ENCODE measurements around the gene PCDHB5. TPM values are rescaled to one million over a fixed set of nuclear protein-coding genes. Genes with fewer than 3 reads are reported as not detected.
"Not testable (repeated sequence)": the region's sequence is repeated elsewhere in the genome, so short reads cannot be mapped to it uniquely, and the experiment has no call there.

Gene PCDHB5
- total RNA-seq, 1 donor from 2014 or later = 32.4 TPM

- H3K27ac Mint-ChIP-seq = peak overlapping the region; percentile 91
- no peaks in the 10 kb centered on the region for H3K4me1 Mint-ChIP-seq (ENCODE audit: low read depth)
- TF ChIP-seq CTCF (IDR thresholded peaks at IDR 0.05; ENCODE audit: unreplicated experiment) = no peak
- peaks cover 64% of the 10 kb centered on the region for H3K36me3 Mint-ChIP-seq (ENCODE audit: insufficient read depth)
- no peak for DNase-seq (ENCODE audit: low spot score, unreplicated experiment)
- H3K9me3 Mint-ChIP-seq (ENCODE audit: low read depth) = peaks cover 34% of the 10 kb centered on the region
- H3K27me3 Mint-ChIP-seq = no peaks in the 10 kb centered on the region
- H3K4me3 Mint-ChIP-seq (ENCODE audit: low read depth) = peak overlapping the region; percentile 38
These were observed 33.9 kb upstream of the PCDHB5 start for GRCh38 chr5:141101059-141101458.

GRCh38 chr5:141102070-141102469, 32.9 kb upstream of the PCDHB5 start:
- H3K4me1 Mint-ChIP-seq (ENCODE audit: low read depth); H3K27me3 Mint-ChIP-seq; DNase-seq (ENCODE audit: low spot score, unreplicated experiment); H3K4me3 Mint-ChIP-seq (ENCODE audit: low read depth): not testable (repeated sequence)
- peak overlapping the region; percentile 91 for H3K27ac Mint-ChIP-seq
- H3K36me3 Mint-ChIP-seq (ENCODE audit: insufficient read depth) = peaks cover 64% of the 10 kb centered on the region
- peaks cover 36% of the 10 kb centered on the region for H3K9me3 Mint-ChIP-seq (ENCODE audit: low read depth)

- not testable (repeated sequence) for H3K4me3 Mint-ChIP-seq (ENCODE audit: low read depth); H3K27me3 Mint-ChIP-seq; H3K27ac Mint-ChIP-seq; H3K4me1 Mint-ChIP-seq (ENCODE audit: low read depth); DNase-seq (ENCODE audit: low spot score, unreplicated experiment)
- Mint-ChIP-seq H3K36me3 (ENCODE audit: insufficient read depth) (peaks cover 65% of the 10 kb centered on the region), H3K9me3 (ENCODE audit: low read depth) (peaks cover 40% of the 10 kb centered on the region)
These were observed 32.5 kb upstream of the PCDHB5 start for GRCh38 chr5:141102471-141102870.

GRCh38 chr5:141105350-141105749, 29.7 kb upstream of the PCDHB5 start:
- TF ChIP-seq CTCF (IDR thresholded peaks at IDR 0.05; ENCODE audit: unreplicated experiment) = no peak
- Mint-ChIP-seq H3K36me3 (ENCODE audit: insufficient read depth) (peaks cover 63% of the 10 kb centered on the region), H3K4me1 (ENCODE audit: low read depth) (no peaks in the 10 kb centered on the region), H3K9me3 (ENCODE audit: low read depth) (peaks cover 45% of the 10 kb centered on the region), H3K27ac (peak overlapping the region; percentile 80), H3K27me3 (no peaks in the 10 kb centered on the region), H3K4me3 (ENCODE audit: low read depth) (no peak overlapping the region)
- no peak for DNase-seq (ENCODE audit: low spot score, unreplicated experiment)

- no peak for DNase-seq (ENCODE audit: low spot score, unreplicated experiment)
- Mint-ChIP-seq H3K27ac (no peak overlapping the region), H3K4me3 (ENCODE audit: low read depth) (no peak overlapping the region), H3K4me1 (ENCODE audit: low read depth) (no peaks in the 10 kb centered on the region), H3K36me3 (ENCODE audit: insufficient read depth) (peaks cover 59% of the 10 kb centered on the region), H3K9me3 (ENCODE audit: low read depth) (peaks cover 50% of the 10 kb centered on the region), H3K27me3 (no peaks in the 10 kb centered on the region)
- TF ChIP-seq CTCF (IDR thresholded peaks at IDR 0.05; ENCODE audit: unreplicated experiment) = no peak
These were observed 15.8 kb upstream of the PCDHB5 start for GRCh38 chr5:141119250-141119649.

- Mint-ChIP-seq H3K27me3 (no peaks in the 10 kb centered on the region), H3K36me3 (ENCODE audit: insufficient read depth) (peaks cover 46% of the 10 kb centered on the region), H3K27ac (peak within 1 kb of the TSS; percentile 85), H3K9me3 (ENCODE audit: low read depth) (peaks cover 30% of the 10 kb centered on the region), H3K4me3 (ENCODE audit: low read depth) (peak within 1 kb of the TSS; percentile 9), H3K4me1 (ENCODE audit: low read depth) (no peaks in the 10 kb centered on the region)
- no peak for DNase-seq (ENCODE audit: low spot score, unreplicated experiment)
- TF ChIP-seq CTCF (IDR thresholded peaks at IDR 0.05; ENCODE audit: unreplicated experiment) = no peak
These were observed 13.4 kb upstream of the PCDHB5 start, which contains the start of gene PCDHB4 for GRCh38 chr5:141121563-141121962. PCDHB4 (plus strand) TSS chr5:141121818; CDS start chr5:141121999, 181 bp downstream.

Data from progenitor cell of endocrine pancreas (in vitro differentiated cells).